ENCODE data around the gene PSMA8. TPM values are rescaled to one million over a fixed set of nuclear protein-coding genes. Genes with fewer than 3 reads are reported as not detected.

The PSMA8 gene
- total and polyA plus RNA-seq, 4 donors, result 0.14 TPM; not detected in 3

GRCh38 chr18:26135548-26135947 is 1.9 kb downstream of the PSMA8 start:
- Histone ChIP-seq H3K27me3 (ENCODE audit: control insufficient read depth in 4 of 4, insufficient read depth in 4 of 4, low read length in 3 of 4) (no peaks in the 10 kb centered on the region), H3K36me3 (ENCODE audit: control insufficient read depth in 4 of 4, insufficient read depth in 3 of 4, low read depth in 1 of 4, low read length in 3 of 4) (no peaks in the 10 kb centered on the region), H3K4me3 (ENCODE audit: low read depth in 1 of 3, low read length in 3 of 3) (no peak overlapping the region), H3K27ac (ENCODE audit: low read depth in 1 of 2, low read length in 2 of 2) (no peak overlapping the region), H3K9ac (ENCODE audit: low read depth in 1 of 2, low read length in 2 of 2) (no peak overlapping the region), H3K4me1 (ENCODE audit: control insufficient read depth in 4 of 4, insufficient read depth in 4 of 4, low read length in 3 of 4) (no peaks in the 10 kb centered on the region), H3K9me3 (ENCODE audit: control insufficient read depth in 4 of 4, low read length in 3 of 4) (no peaks in the 10 kb centered on the region)
- TF ChIP-seq MAX (IDR thresholded peaks at IDR 0.05) (no peak), NR2F2 (IDR thresholded peaks at IDR 0.05) (no peak), JUND (IDR thresholded peaks at IDR 0.05) (no peak), TAF1 (conservative IDR thresholded peaks at IDR 0.05) (no peak), YY1 (IDR thresholded peaks at IDR 0.05) (no peak), ATF3 (IDR thresholded peaks at IDR 0.05) (no peak), FOXA2 (IDR thresholded peaks at IDR 0.05) (no peak), SP1 (IDR thresholded peaks at IDR 0.05) (no peak), CTCF (IDR thresholded peaks at IDR 0.05; ENCODE audit: low read depth, low read length, missing input control) (no peak), ZBTB33 (IDR thresholded peaks at IDR 0.05) (no peak), REST (IDR thresholded peaks at IDR 0.05) (no peak), HNF4G (IDR thresholded peaks at IDR 0.05) (no peak), FOXA1 (IDR thresholded peaks at IDR 0.05) (no peak), RXRA (IDR thresholded peaks at IDR 0.05) (no peak)
- 92% methylated on average over 1 of the region's 1 CpG for WGBS
- no peak for DNase-seq (ENCODE audit: low spot score)

GRCh38 chr18:26157326-26157725 is 23.7 kb downstream of the PSMA8 start:
- no peak for DNase-seq (ENCODE audit: low spot score)
- Histone ChIP-seq H3K27ac (ENCODE audit: low read depth in 1 of 2, low read length in 2 of 2) (no peak overlapping the region), H3K9ac (ENCODE audit: low read depth in 1 of 2, low read length in 2 of 2) (no peak overlapping the region), H3K4me3 (ENCODE audit: low read depth in 1 of 3, low read length in 3 of 3) (no peak overlapping the region), H3K36me3 (ENCODE audit: control insufficient read depth in 4 of 4, insufficient read depth in 3 of 4, low read depth in 1 of 4, low read length in 3 of 4) (no peaks in the 10 kb centered on the region), H3K9me3 (ENCODE audit: control insufficient read depth in 4 of 4, low read length in 3 of 4) (no peaks in the 10 kb centered on the region), H3K4me1 (ENCODE audit: control insufficient read depth in 4 of 4, insufficient read depth in 4 of 4, low read length in 3 of 4) (no peaks in the 10 kb centered on the region), H3K27me3 (ENCODE audit: control insufficient read depth in 4 of 4, insufficient read depth in 4 of 4, low read length in 3 of 4) (no peaks in the 10 kb centered on the region)
- WGBS, result 44% methylated on average over 3 of the region's 3 CpGs
- TF ChIP-seq SP1 (IDR thresholded peaks at IDR 0.05) (no peak), FOXA1 (IDR thresholded peaks at IDR 0.05) (no peak), JUND (IDR thresholded peaks at IDR 0.05) (no peak), RXRA (IDR thresholded peaks at IDR 0.05) (no peak), CTCF (IDR thresholded peaks at IDR 0.05; ENCODE audit: low read depth, low read length, missing input control) (no peak), HNF4A (conservative IDR thresholded peaks at IDR 0.05) (no peak), RAD21 (IDR thresholded peaks at IDR 0.05) (no peak), MAX (IDR thresholded peaks at IDR 0.05) (no peak), REST (IDR thresholded peaks at IDR 0.05) (no peak), ATF3 (IDR thresholded peaks at IDR 0.05) (no peak), TAF1 (conservative IDR thresholded peaks at IDR 0.05) (no peak), FOXA2 (IDR thresholded peaks at IDR 0.05) (no peak), EGR1 (IDR thresholded peaks at IDR 0.05; ENCODE audit: low read depth in 2 of 2) (no peak), YY1 (IDR thresholded peaks at IDR 0.05) (no peak), HNF4G (IDR thresholded peaks at IDR 0.05) (no peak)

Data from liver (tissue), 9 donors.